Prostate gland (tissue), 2 donors: ENCODE data around the gene PANX2. TPM values are rescaled to one million over a fixed set of nuclear protein-coding genes. Genes with fewer than 3 reads are reported as not detected.
"Not testable (repeated sequence)": the region's sequence is repeated elsewhere in the genome, so short reads cannot be mapped to it uniquely, and the experiment has no call there.

Experiments used
- DNase-seq: peaks from one replicate; pipeline ENCODE4 v3.0.0-alpha.2; 2019; ENCODE audit warnings: low spot score
- H3K27ac ChIP-seq, 2 donors: fragments of 200-600 bp; sonication (generic); 2 replicates each; pipeline ENCODE4 v1.5.1; 2017 to 2019
- H3K27me3 ChIP-seq: fragments of 200-600 bp; sonication (generic); replicated peaks from 2 replicates; pipeline ENCODE4 v1.5.1; 2019; ENCODE audit not compliant: insufficient read depth
- H3K36me3 ChIP-seq, 2 donors: fragments of 200-600 bp; sonication (generic); 1 replicate in 1 of 2; 2 replicates in 1 of 2; pipeline versions ENCODE4 v1.5.1 to v1.8.1; 2017 to 2019
- H3K4me1 ChIP-seq: fragments of 200-600 bp; sonication (generic); replicated peaks from 2 replicates; pipeline ENCODE4 v1.5.1; 2019
- H3K4me3 ChIP-seq, 2 donors: fragments of 200-600 bp; sonication (generic); 2 replicates each; pipeline ENCODE4 v1.5.1; 2017 to 2019
- H3K9me3 ChIP-seq: fragments of 200-600 bp; sonication (generic); 2 replicates; pipeline ENCODE4 v1.5.1; 2017
- POLR2A ChIP-seq: fragments of 450-650 bp; IDR thresholded peaks from one replicate; pipeline ENCODE4 v1.6.1; 2016; ENCODE audit warnings: antibody characterized with exemption, mild to moderate bottlenecking
- POLR2AphosphoS5 ChIP-seq: sonication (generic); formaldehyde crosslinking; IDR thresholded peaks from one replicate; pipeline ENCODE4 v1.6.1; 2017; ENCODE audit warnings: antibody characterized with exemption
- WGBS: methylation state at CpG from one replicate; pipeline ENCODE4 v1.1.5; 2018; 5-methylcytosine and 5-hydroxymethylcytosine counted together
- intact Hi-C: fragments of 100-400 bp; cut with DNase I; formaldehyde crosslinking; loops from one replicate; pipeline ENCODE4 v1.14.2; 2022
- total RNA-seq, 2 donors: library from RNA; depleted of rRNA; stranded (reverse); fragments of >200 nt; gene quantifications; one replicate each; pipeline ENCODE4 v1.1.0, GENCODE V29; 2016
- TF ChIP-seq, protein P1 (sequence below), 4 experiments: fragments of 200-600 bp in 2 of 4; fragments of 450-650 bp in 2 of 4; sonication (generic) in 2 of 4; IDR thresholded peaks; 1 replicate in 3 of 4; 2 replicates in 1 of 4; pipeline ENCODE4 v1.5.1; 2016 to 2019; ENCODE audit warnings: antibody characterized with exemption in 4 of 4, mild to moderate bottlenecking in 2 of 4, moderate library complexity in 2 of 4

The PANX2 gene
- total RNA-seq, 2 donors from 2014 or later, result 7.5 to 9.5 TPM

GRCh38 chr22:50204571-50204970 is 34.0 kb downstream of the PANX2 start:
- no peak overlapping the region for H3K4me3 ChIP-seq
- no peaks in the 10 kb centered on the region for H3K36me3 ChIP-seq
- H3K4me1 ChIP-seq, result peaks cover 5% of the 10 kb centered on the region
- no peaks in the 10 kb centered on the region for H3K9me3 ChIP-seq
- intact Hi-C loops, result loop anchor here (10.0 kb wide), 1 partner anchor 270 kb away; no protein-coding TSS in a partner anchor
- H3K27ac ChIP-seq, result no peak overlapping the region
- TF ChIP-seq POLR2A (no peak), POLR2AphosphoS5 (no peak)
- TF ChIP-seq, protein P1, sequence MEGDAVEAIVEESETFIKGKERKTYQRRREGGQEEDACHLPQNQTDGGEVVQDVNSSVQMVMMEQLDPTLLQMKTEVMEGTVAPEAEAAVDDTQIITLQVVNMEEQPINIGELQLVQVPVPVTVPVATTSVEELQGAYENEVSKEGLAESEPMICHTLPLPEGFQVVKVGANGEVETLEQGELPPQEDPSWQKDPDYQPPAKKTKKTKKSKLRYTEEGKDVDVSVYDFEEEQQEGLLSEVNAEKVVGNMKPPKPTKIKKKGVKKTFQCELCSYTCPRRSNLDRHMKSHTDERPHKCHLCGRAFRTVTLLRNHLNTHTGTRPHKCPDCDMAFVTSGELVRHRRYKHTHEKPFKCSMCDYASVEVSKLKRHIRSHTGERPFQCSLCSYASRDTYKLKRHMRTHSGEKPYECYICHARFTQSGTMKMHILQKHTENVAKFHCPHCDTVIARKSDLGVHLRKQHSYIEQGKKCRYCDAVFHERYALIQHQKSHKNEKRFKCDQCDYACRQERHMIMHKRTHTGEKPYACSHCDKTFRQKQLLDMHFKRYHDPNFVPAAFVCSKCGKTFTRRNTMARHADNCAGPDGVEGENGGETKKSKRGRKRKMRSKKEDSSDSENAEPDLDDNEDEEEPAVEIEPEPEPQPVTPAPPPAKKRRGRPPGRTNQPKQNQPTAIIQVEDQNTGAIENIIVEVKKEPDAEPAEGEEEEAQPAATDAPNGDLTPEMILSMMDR (IDR thresholded peaks at IDR 0.05), result no peak
- WGBS, result 94% methylated on average over 7 of the region's 7 CpGs
- H3K27me3 ChIP-seq, result no peaks in the 10 kb centered on the region
- DNase-seq, result no peak

- WGBS, result 80% methylated on average over 9 of the region's 9 CpGs
- H3K4me1 ChIP-seq, H3K27ac ChIP-seq, DNase-seq, H3K9me3 ChIP-seq, H3K4me3 ChIP-seq, H3K27me3 ChIP-seq, H3K36me3 ChIP-seq: not testable (repeated sequence)
- intact Hi-C loops, result loop anchor here (10.0 kb wide), 1 partner anchor 270 kb away; no protein-coding TSS in a partner anchor
These were observed 34.5 kb downstream of the PANX2 start for GRCh38 chr22:50204998-50205397.

GRCh38 chr22:50205781-50206569 is 35.4 kb downstream of the PANX2 start:
- Histone ChIP-seq H3K36me3 (peaks cover 0 to 10% of the 10 kb centered on the region in 2 donors), H3K27ac (peak overlapping the region in 1 of 2 donors; percentile 14), H3K9me3 (no peaks in the 10 kb centered on the region), H3K27me3 (no peaks in the 10 kb centered on the region), H3K4me1 (no peaks in the 10 kb centered on the region), H3K4me3 (no peak overlapping the region)
- 89% methylated on average over 42 of the region's 45 CpGs for WGBS
- TF ChIP-seq POLR2AphosphoS5 (no peak), POLR2A (no peak)
- TF ChIP-seq, protein P1 (IDR thresholded peaks at IDR 0.05), result no peak
- no peak for DNase-seq
- intact Hi-C loops, result loop anchor here (10.0 kb wide), 1 partner anchor 271 kb away; no protein-coding TSS in a partner anchor

GRCh38 chr22:50206599-50206998 is 36.1 kb downstream of the PANX2 start:
- intact Hi-C loops, result loop anchor here (10.0 kb wide), 1 partner anchor 272 kb away; no protein-coding TSS in a partner anchor
- no peak for DNase-seq

More at GRCh38 chr22:50206599-50206998, 36.1 kb downstream of the PANX2 start:
- Histone ChIP-seq H3K4me1 (no peaks in the 10 kb centered on the region), H3K27ac (no peak overlapping the region), H3K4me3 (no peak overlapping the region), H3K27me3 (no peaks in the 10 kb centered on the region), H3K9me3 (no peaks in the 10 kb centered on the region), H3K36me3 (peaks cover 5 to 13% of the 10 kb centered on the region in 2 donors)
- 38% methylated on average over 10 of the region's 10 CpGs for WGBS
- no peak for TF ChIP-seq POLR2A
- TF ChIP-seq, protein P1 (IDR thresholded peaks at IDR 0.05), result peak in 2 of 4 experiments; percentile 19 to 30
- no peak for TF ChIP-seq POLR2AphosphoS5
